GM12891 (cell line): ENCODE data around the gene PPBP.
"Not testable (repeated sequence)": the region's sequence is repeated elsewhere in the genome, so short reads cannot be mapped to it uniquely, and the experiment has no call there.

Source experiments
- DNase-seq: peaks from one replicate; pipeline ENCODE4 v3.0.0; 2011; ENCODE audit warnings: low spot score; ENCODE audit not compliant: insufficient read length
- FAIRE-seq: peaks from 2 replicates; lab custom pipeline; 2011; peaks lifted over from hg19 to GRCh38; lab: Jason Lieb, UNC
- PAX5 ChIP-seq: IDR thresholded peaks from 2 replicates; pipeline ENCODE4 v1.6.1; 2011; ENCODE audit warnings: low read length, moderate library complexity, mild to moderate bottlenecking; ENCODE audit not compliant: insufficient read depth, severe bottlenecking
- POLR2A ChIP-seq: IDR thresholded peaks from 2 replicates; pipeline ENCODE4 v1.6.1; 2011; ENCODE audit warnings: low read depth, low read length, control low read depth
- POLR2AphosphoS5 ChIP-seq: IDR thresholded peaks from 2 replicates; pipeline ENCODE4 v1.6.1; 2011; ENCODE audit warnings: low read depth, low read length, control low read depth
- POU2F2 ChIP-seq: IDR thresholded peaks from 2 replicates; pipeline ENCODE4 v1.6.1; 2011; ENCODE audit warnings: low read depth, mild to moderate bottlenecking, control low read depth, low read length, moderate library complexity
- SPI1 ChIP-seq: IDR thresholded peaks from 2 replicates; pipeline ENCODE4 v1.6.1; 2011; ENCODE audit warnings: low read depth, low read length, control low read depth
- TAF1 ChIP-seq: IDR thresholded peaks from 2 replicates; pipeline ENCODE4 v1.6.1; 2011; ENCODE audit warnings: low read depth, low read length, control low read depth

PPBP gene

GRCh38 chr4:73998040-73999011 lies 10.3 kb upstream of the PPBP start, which contains the start of gene CXCL5:
TSS of gene CXCL5 (minus strand) at chr4:73998677. CDS start at chr4:73998581, 96 bp downstream.
- DNase-seq (no peak), FAIRE-seq (no peak)
- TF ChIP-seq POLR2AphosphoS5 (no peak), POLR2A (no peak), PAX5 (no peak), TAF1 (no peak), POU2F2 (no peak), SPI1 (no peak)

- TF ChIP-seq POLR2AphosphoS5 (no peak), TAF1 (no peak), POU2F2 (no peak), PAX5 (no peak), POLR2A (no peak), SPI1 (no peak)
- FAIRE-seq (no peak), DNase-seq (no peak)
These were observed 4.1 kb upstream of the PPBP start for GRCh38 chr4:73992050-73992449.

GRCh38 chr4:73991742-73992000 lies 3.7 kb upstream of the PPBP start:
- no peak for DNase-seq
- TF ChIP-seq POLR2AphosphoS5 (no peak), TAF1 (no peak), PAX5 (no peak), POU2F2 (no peak), SPI1 (no peak), POLR2A (no peak)
- FAIRE-seq = no peak

GRCh38 chr4:73990988-73991741 lies 3.2 kb upstream of the PPBP start:
- FAIRE-seq = no peak
- no peak for DNase-seq
- TF ChIP-seq TAF1 = no peak
- TF ChIP-seq SPI1 = no peak
- TF ChIP-seq PAX5 = no peak
- TF ChIP-seq POLR2A = no peak
- TF ChIP-seq POU2F2 = no peak
- TF ChIP-seq POLR2AphosphoS5 = no peak

- TF ChIP-seq POLR2AphosphoS5 = no peak
- no peak for TF ChIP-seq SPI1
- no peak for TF ChIP-seq TAF1
- TF ChIP-seq POU2F2 = no peak
- no peak for TF ChIP-seq POLR2A
- no peak for TF ChIP-seq PAX5
- DNase-seq = no peak
- FAIRE-seq = no peak
These were observed 1.9 kb upstream of the PPBP start for GRCh38 chr4:73989928-73990327.

- TF ChIP-seq POLR2AphosphoS5 = no peak
- no peak for TF ChIP-seq PAX5
- no peak for TF ChIP-seq SPI1
- no peak for TF ChIP-seq POU2F2
- no peak for TF ChIP-seq TAF1
- TF ChIP-seq POLR2A = no peak
- FAIRE-seq (peak; percentile 20), DNase-seq (no peak)
These were observed 1.0 kb upstream of the PPBP start for GRCh38 chr4:73989031-73989430.

- FAIRE-seq = no peak
- DNase-seq = no peak
- TF ChIP-seq PAX5 = no peak
- no peak for TF ChIP-seq SPI1
- TF ChIP-seq TAF1 = no peak
- no peak for TF ChIP-seq POLR2AphosphoS5
- TF ChIP-seq POLR2A = no peak
- no peak for TF ChIP-seq POU2F2
These were observed 2.5 kb downstream of the PPBP start for GRCh38 chr4:73985528-73985852.

- no peak for FAIRE-seq
- no peak for TF ChIP-seq POU2F2
- TF ChIP-seq POLR2AphosphoS5 = no peak
- no peak for TF ChIP-seq SPI1
- TF ChIP-seq PAX5 = no peak
- no peak for TF ChIP-seq POLR2A
- no peak for TF ChIP-seq TAF1
- DNase-seq = no peak
These were observed 3.1 kb downstream of the PPBP start for GRCh38 chr4:73984736-73985527.

GRCh38 chr4:73981175-73981574 lies 6.8 kb downstream of the PPBP start:
- FAIRE-seq, DNase-seq: not testable (repeated sequence)
